ENCODE results near the gene LETM1.

- TF ChIP-seq CTCF (IDR thresholded peaks at IDR 0.05), result no peak
- TF ChIP-seq POLR2A (IDR thresholded peaks at IDR 0.05), result no peak
- no peak for TF ChIP-seq POLR2AphosphoS5 (IDR thresholded peaks at IDR 0.05)
- no peak for TF ChIP-seq EP300 (IDR thresholded peaks at IDR 0.05)
Measured at GRCh38 chr4:1813231-1813630, 42.7 kb downstream of the LETM1 start.

All from upper lobe of left lung (tissue), 4 donors.